A673 (cell line): ENCODE data around the gene LRCOL1. TPM values are rescaled to one million over a fixed set of nuclear protein-coding genes. Genes with fewer than 3 reads are reported as not detected.
"Not testable (repeated sequence)": the region's sequence is repeated elsewhere in the genome, so short reads cannot be mapped to it uniquely, and the experiment has no call there.

Experiments used
- BruUV-seq: library from RNA; stranded (reverse); fragments of 400-500 nt; replicated peaks from 2 replicates; lab custom pipeline; 2021; lab: Mats Ljungman, UMichigan
- CTCF ChIA-PET: fragments of 300-600 bp; sonication (Branson Sonifier 250); formaldehyde crosslinking; loops from one replicate; lab custom pipeline; 2022; ENCODE audit warnings: antibody characterized with exemption; lab: Charles Lee
- POLR2A ChIA-PET: fragments of 300-600 bp; sonication (Branson Sonifier 250); formaldehyde crosslinking; loops from one replicate; lab custom pipeline; 2022; ENCODE audit warnings: antibody characterized with exemption; ENCODE audit not compliant: low non-redundant PET; lab: Charles Lee
- DNase-seq: peaks from one replicate; pipeline ENCODE4 v3.0.0-alpha.2; 2015; ENCODE audit warnings: low spot score
- H3K27ac ChIP-seq: fragments of 200-600 bp; sonication (generic); 2 replicates; pipeline ENCODE4 v1.5.1; 2016; ENCODE audit warnings: mixed run types, low read depth, mild to moderate bottlenecking, mixed read lengths, antibody characterized with exemption, low read length; ENCODE audit not compliant: poor library complexity, severe bottlenecking
- H3K27me3 ChIP-seq: fragments of 200-600 bp; sonication (generic); replicated peaks from 2 replicates; pipeline ENCODE4 v1.6.1; 2017; ENCODE audit warnings: mixed run types, low read depth, mild to moderate bottlenecking, mixed read lengths, antibody characterized with exemption, low read length; ENCODE audit not compliant: insufficient read depth, poor library complexity
- H3K36me3 ChIP-seq: fragments of 200-600 bp; sonication (generic); 2 replicates; pipeline ENCODE4 v1.6.1; 2016; ENCODE audit warnings: mixed run types, mild to moderate bottlenecking, mixed read lengths, antibody characterized with exemption, low read length; ENCODE audit not compliant: insufficient read depth, poor library complexity, severe bottlenecking
- H3K4me1 ChIP-seq: fragments of 200-600 bp; sonication (generic); 2 replicates; pipeline ENCODE4 v1.6.1; 2017; ENCODE audit warnings: mixed run types, mild to moderate bottlenecking, mixed read lengths, antibody characterized with exemption, low read length; ENCODE audit not compliant: insufficient read depth, poor library complexity, severe bottlenecking
- H3K4me3 ChIP-seq: fragments of 200-600 bp; sonication (generic); 2 replicates; pipeline ENCODE4 v1.5.1; 2016; ENCODE audit warnings: low read depth, mixed run types, mild to moderate bottlenecking, mixed read lengths, low read length; ENCODE audit not compliant: poor library complexity, severe bottlenecking
- H3K9me3 ChIP-seq: fragments of 200-600 bp; sonication (generic); 2 replicates; pipeline ENCODE4 v1.6.1; 2016; ENCODE audit warnings: mixed run types, low read depth, mild to moderate bottlenecking, mixed read lengths, antibody characterized with exemption, low read length; ENCODE audit not compliant: poor library complexity, severe bottlenecking
- CTCF ChIP-seq: fragments of 300-800, 200-600 bp; sonication (generic); conservative IDR thresholded peaks from 2 replicates; pipeline ENCODE4 v1.5.1; 2017; ENCODE audit warnings: low read depth, mild to moderate bottlenecking, antibody characterized with exemption, low read length, moderate library complexity, mixed read lengths
- EZH2 ChIP-seq: fragments of 200-600 bp; sonication (generic); IDR thresholded peaks from 2 replicates; pipeline ENCODE4 v1.6.1; 2017; ENCODE audit warnings: borderline replicate concordance, low read depth, mild to moderate bottlenecking, mixed read lengths, antibody characterized with exemption, low read length; ENCODE audit not compliant: poor library complexity, severe bottlenecking
- intact Hi-C: fragments of 100-400 bp; cut with micrococcal nuclease; formaldehyde crosslinking; loops from one replicate; pipeline ENCODE4 v1.10.0; 2022; ENCODE audit not compliant: unreplicated experiment
- total RNA-seq: library from RNA; stranded (reverse); gene quantifications from 2 replicates; pipeline ENCODE4 v1.2.3, GENCODE V29; 2021

The LRCOL1 gene
- total RNA-seq, 1 experiment from 2014 or later: not detected

- Histone ChIP-seq H3K36me3 (no peaks in the 10 kb centered on the region), H3K27me3 (peaks cover 11% of the 10 kb centered on the region), H3K27ac (no peak overlapping the region), H3K4me3 (peak overlapping the region; percentile 41), H3K9me3 (no peaks in the 10 kb centered on the region), H3K4me1 (peaks cover 12% of the 10 kb centered on the region)
- BruUV-seq: no TSS peak
- ChIA-PET CTCF (interaction anchor here (2.9 kb wide), 1 partner anchor 14 kb away, joined by 13 read pairs; no protein-coding TSS in a partner anchor), POLR2A (no interaction called here)
- TF ChIP-seq EZH2: no peak
- no peak for TF ChIP-seq CTCF
- no peak for DNase-seq
- intact Hi-C loops: no loop called here
These were observed 9.1 kb downstream of the LRCOL1 start for GRCh38 chr12:132601171-132601883.

GRCh38 chr12:132600048-132601032, 10.0 kb downstream of the LRCOL1 start:
- CTCF ChIA-PET: interaction anchor here (2.9 kb wide), 1 partner anchor 15 kb away, joined by 13 read pairs; no protein-coding TSS in a partner anchor
- DNase-seq: peak; percentile 71

GRCh38 chr12:132599502-132599901, 10.9 kb downstream of the LRCOL1 start:
- H3K36me3 ChIP-seq, intact Hi-C loops, H3K27ac ChIP-seq, H3K4me3 ChIP-seq, H3K9me3 ChIP-seq, POLR2A ChIA-PET, BruUV-seq, DNase-seq: not testable (repeated sequence)
- Histone ChIP-seq H3K4me1 (peaks cover 12% of the 10 kb centered on the region), H3K27me3 (peaks cover 11% of the 10 kb centered on the region)
- CTCF ChIA-PET: interaction anchor here (2.9 kb wide), 1 partner anchor 15 kb away, joined by 13 read pairs; no protein-coding TSS in a partner anchor

More at GRCh38 chr12:132600048-132601032, 10.0 kb downstream of the LRCOL1 start:
- no TSS peak for BruUV-seq
- POLR2A ChIA-PET: no interaction called here
- Histone ChIP-seq H3K4me1 (peaks cover 12% of the 10 kb centered on the region), H3K27ac (no peak overlapping the region), H3K27me3 (peaks cover 11% of the 10 kb centered on the region), H3K9me3 (no peaks in the 10 kb centered on the region), H3K4me3 (peak overlapping the region; percentile 41), H3K36me3 (no peaks in the 10 kb centered on the region)
- intact Hi-C loops: no loop called here
- TF ChIP-seq CTCF (peak; percentile 83), EZH2 (no peak)
